HepG2 (cell line): ENCODE measurements around the gene EFEMP2. TPM values are rescaled to one million over a fixed set of nuclear protein-coding genes. Genes with fewer than 3 reads are reported as not detected.

Experiments used
- ATRX ChIP-seq: sonication (generic); formaldehyde crosslinking; IDR thresholded peaks from 2 replicates; pipeline ENCODE4 v1.4.0; 2020; ENCODE audit warnings: missing genetic modification reagents, borderline replicate concordance
- BCL6 ChIP-seq: IDR thresholded peaks from 2 replicates; pipeline ENCODE4 v1.6.1; 2016; ENCODE audit warnings: missing genetic modification reagents, missing compliant biosample characterization
- FOSL2 ChIP-seq: sonication (generic); formaldehyde crosslinking; IDR thresholded peaks from 2 replicates; pipeline ENCODE4 v1.4.0; 2020; ENCODE audit warnings: missing genetic modification reagents
- FOXC1 ChIP-seq: sonication (generic); formaldehyde crosslinking; IDR thresholded peaks from 2 replicates; pipeline ENCODE4 v1.8.0; 2022; ENCODE audit warnings: mild to moderate bottlenecking, missing genetic modification reagents, borderline replicate concordance
- HDAC2 ChIP-seq: sonication (generic); formaldehyde crosslinking; IDR thresholded peaks from 2 replicates; pipeline ENCODE4 v1.4.0; 2020; ENCODE audit warnings: missing genetic modification reagents
- KDM4B ChIP-seq: sonication (generic); formaldehyde crosslinking; IDR thresholded peaks from 2 replicates; pipeline ENCODE4 v1.4.0; 2020; ENCODE audit warnings: missing genetic modification reagents
- MAFF ChIP-seq: IDR thresholded peaks from 2 replicates; pipeline ENCODE4 v1.6.1; 2011; ENCODE audit warnings: low read depth, low read length, improper control_type of control experiment
- MXD4 ChIP-seq: IDR thresholded peaks from 2 replicates; pipeline ENCODE4 v1.6.1; 2016; ENCODE audit warnings: mild to moderate bottlenecking, missing biosample characterization, missing genetic modification reagents
- NFATC3 ChIP-seq: sonication (generic); formaldehyde crosslinking; IDR thresholded peaks from 2 replicates; pipeline ENCODE4 v1.5.1; 2020; ENCODE audit warnings: mild to moderate bottlenecking, missing genetic modification reagents
- NR2F2 ChIP-seq: IDR thresholded peaks from 2 replicates; pipeline ENCODE4 v1.6.1; 2012; ENCODE audit warnings: low read depth, inconsistent platforms, borderline replicate concordance
- POGZ ChIP-seq: sonication (generic); formaldehyde crosslinking; IDR thresholded peaks from 2 replicates; pipeline ENCODE4 v1.4.0; 2020; ENCODE audit warnings: mild to moderate bottlenecking, missing genetic modification reagents
- RBFOX2 ChIP-seq: fragments of 200-400 bp; formaldehyde crosslinking; IDR thresholded peaks from 2 replicates; pipeline ENCODE4 v1.6.1; 2017; ENCODE audit warnings: low read depth, mild to moderate bottlenecking, low read length
- RXRB ChIP-seq: IDR thresholded peaks from 2 replicates; pipeline ENCODE4 v1.6.1; 2016; ENCODE audit warnings: borderline replicate concordance, missing genetic modification reagents, missing compliant biosample characterization
- SKIL ChIP-seq: sonication (generic); formaldehyde crosslinking; IDR thresholded peaks from 2 replicates; pipeline ENCODE4 v1.8.0; 2022; ENCODE audit warnings: missing genetic modification reagents, mild to moderate bottlenecking, moderate library complexity, borderline replicate concordance
- SMAD1 ChIP-seq: sonication (generic); formaldehyde crosslinking; IDR thresholded peaks from 2 replicates; pipeline ENCODE4 v1.4.0; 2020; ENCODE audit warnings: missing genetic modification reagents, low read depth, mild to moderate bottlenecking, borderline replicate concordance
- SP1 ChIP-seq, 2 experiments: fragments of 450-650 bp in 1 of 2; sonication (generic) in 1 of 2; formaldehyde crosslinking in 1 of 2; IDR thresholded peaks; 2 replicates each; pipeline versions ENCODE4 v1.4.0 to v1.6.1; 2016 to 2020; ENCODE audit warnings: missing genetic modification reagents in 1 of 2
- TCF7 ChIP-seq: sonication (generic); IDR thresholded peaks from 2 replicates; pipeline ENCODE4 v1.6.1; 2016; ENCODE audit warnings: antibody characterized with exemption, low read depth
- ZBTB33 ChIP-seq: sonication (generic); formaldehyde crosslinking; IDR thresholded peaks from 2 replicates; pipeline ENCODE4 v1.4.0; 2020; ENCODE audit warnings: missing genetic modification reagents
- ZBTB38 ChIP-seq: sonication (generic); formaldehyde crosslinking; IDR thresholded peaks from 2 replicates; pipeline ENCODE4 v1.5.1; 2020; ENCODE audit warnings: mild to moderate bottlenecking, missing genetic modification reagents
- ZC3H4 ChIP-seq: sonication (generic); formaldehyde crosslinking; IDR thresholded peaks from 2 replicates; pipeline ENCODE4 v1.4.0; 2020; ENCODE audit warnings: missing genetic modification reagents, borderline replicate concordance
- ZFP1 ChIP-seq: IDR thresholded peaks from 2 replicates; pipeline ENCODE4 v1.6.1; 2016
- ZNF256 ChIP-seq: sonication (generic); formaldehyde crosslinking; conservative IDR thresholded peaks from 2 replicates; pipeline ENCODE4 v1.4.0; 2020; ENCODE audit warnings: missing genetic modification reagents
- ZNF747 ChIP-seq: sonication (generic); formaldehyde crosslinking; IDR thresholded peaks from 2 replicates; pipeline ENCODE4 v1.8.1; 2023; ENCODE audit warnings: missing genetic modification reagents, mild to moderate bottlenecking, borderline replicate concordance
- ZNF775 ChIP-seq: sonication (generic); formaldehyde crosslinking; IDR thresholded peaks from 2 replicates; pipeline ENCODE4 v1.4.0; 2020; ENCODE audit warnings: missing genetic modification reagents, mild to moderate bottlenecking, moderate library complexity, borderline replicate concordance
- polyA plus RNA-seq, 8 experiments: library from polyadenylated mRNA; depleted of rRNA in 3 of 8; stranded (reverse) in 7 of 8; unstranded in 1 of 8; fragments of >200 nt; fragmentation: Illumina TruSeq in 4 of 8; extraction: Trizol in 4 of 8; gene quantifications; 2 replicates each; pipeline versions ENCODE4 v1.2.1 to v1.2.3, GENCODE V29; 2011 to 2016; ENCODE audit warnings: low read depth in 4 of 8, missing spikeins in 1 of 8, mixed read lengths in 1 of 8; ENCODE audit not compliant: insufficient read depth in 1 of 8
- total RNA-seq, 5 experiments: library from RNA; depleted of rRNA; stranded (reverse); fragments of >200 nt; fragmentation: Illumina TruSeq; extraction: Trizol; gene quantifications; 2 replicates each; pipeline ENCODE4 v1.2.3, GENCODE V29; 2016; ENCODE audit warnings: low read depth in 1 of 5
- TF ChIP-seq, protein P1 (sequence below): sonication (generic); formaldehyde crosslinking; IDR thresholded peaks from 2 replicates; pipeline ENCODE4 v1.8.0; 2022; ENCODE audit warnings: mild to moderate bottlenecking, missing genetic modification reagents; ENCODE audit not compliant: insufficient replicate concordance

Gene EFEMP2
- total and polyA plus RNA-seq, 2 of the 13 experiments (the other 11 are each of a cell fraction or from before 2014, with no cell fraction given), result 7.4 to 29.7 TPM

DNA sequence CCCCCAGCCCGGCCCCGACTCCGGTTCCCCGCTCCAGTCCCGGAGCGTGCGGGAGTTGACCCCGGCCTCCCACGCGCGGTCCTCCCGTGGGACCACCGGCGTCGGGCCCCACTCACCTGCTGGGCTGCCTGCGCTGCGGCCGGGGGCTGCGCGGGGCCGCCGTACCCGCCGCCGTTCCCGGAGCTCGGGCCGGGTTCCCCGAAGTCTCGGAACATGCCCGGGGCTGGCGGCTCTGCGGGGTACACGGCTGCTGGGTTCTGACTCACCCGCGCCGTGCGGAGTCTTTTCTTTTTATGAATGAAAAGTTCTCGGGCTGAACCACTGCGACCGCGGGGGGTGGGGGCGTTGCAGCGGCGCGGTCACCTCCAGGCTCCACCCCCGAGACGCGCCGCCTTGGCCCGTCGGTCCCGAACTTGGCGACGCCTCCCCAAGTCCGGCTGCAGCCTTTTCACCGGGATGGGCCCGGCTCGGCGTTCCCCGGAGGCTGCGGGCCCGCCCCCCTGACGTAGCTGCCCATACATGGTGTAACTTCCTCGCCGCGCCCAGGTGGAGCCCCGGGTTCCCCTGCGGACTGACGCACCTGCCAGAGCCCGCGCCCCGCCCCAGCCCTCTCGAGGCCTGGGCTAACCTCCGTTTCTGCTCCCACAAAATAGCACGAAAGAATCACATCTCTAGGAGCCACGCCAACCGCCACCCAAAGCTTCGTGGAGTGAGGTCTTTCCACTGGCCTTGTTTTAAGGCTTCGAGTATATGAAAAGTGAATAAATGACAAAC is 27.7 kb upstream of the EFEMP2 start, which contains the start of gene FOSL1 (continued):
- peak; percentile 43; the same call in 1 of the 2 replicates for TF ChIP-seq ZBTB38
- no peak for TF ChIP-seq ATRX
- no peak for TF ChIP-seq SP1 (IDR thresholded peaks at IDR 0.05)
- peak; percentile 88 for TF ChIP-seq SP1 (CRISPR knock-in tag; IDR thresholded peaks at IDR 0.05)
- TF ChIP-seq RBFOX2, result peak; percentile 87
- peak; percentile 83 for TF ChIP-seq FOSL2
- TF ChIP-seq RXRB (CRISPR knock-in tag), result peak; percentile 53; the same call in 1 of the 2 replicates
- no peak for TF ChIP-seq ZNF775 (CRISPR knock-in tag)
- no peak for TF ChIP-seq NR2F2
- 0 out of 2 replicates have a peak, but pooled peaks have one; percentile 46 for TF ChIP-seq HDAC2 (CRISPR knock-in tag)
- TF ChIP-seq ZC3H4, result no peak
- TF ChIP-seq ZBTB33 (CRISPR knock-in tag), result peak; percentile 30; the same call in 1 of the 2 replicates
- TF ChIP-seq TCF7, result no peak
- peak; percentile 56; the same call in 1 of the 2 replicates for TF ChIP-seq SKIL (CRISPR knock-in tag)
- peak; percentile 65; the same call in 1 of the 2 replicates for TF ChIP-seq MXD4 (CRISPR knock-in tag)
- TF ChIP-seq MAFF, result no peak
- TF ChIP-seq FOXC1 (CRISPR knock-in tag), result no peak; the same call in 1 of the 2 replicates
- no peak for TF ChIP-seq KDM4B (CRISPR knock-in tag)
- TF ChIP-seq BCL6 (CRISPR knock-in tag), result peak; percentile 55; the same call in 1 of the 2 replicates
- TF ChIP-seq, protein P1, sequence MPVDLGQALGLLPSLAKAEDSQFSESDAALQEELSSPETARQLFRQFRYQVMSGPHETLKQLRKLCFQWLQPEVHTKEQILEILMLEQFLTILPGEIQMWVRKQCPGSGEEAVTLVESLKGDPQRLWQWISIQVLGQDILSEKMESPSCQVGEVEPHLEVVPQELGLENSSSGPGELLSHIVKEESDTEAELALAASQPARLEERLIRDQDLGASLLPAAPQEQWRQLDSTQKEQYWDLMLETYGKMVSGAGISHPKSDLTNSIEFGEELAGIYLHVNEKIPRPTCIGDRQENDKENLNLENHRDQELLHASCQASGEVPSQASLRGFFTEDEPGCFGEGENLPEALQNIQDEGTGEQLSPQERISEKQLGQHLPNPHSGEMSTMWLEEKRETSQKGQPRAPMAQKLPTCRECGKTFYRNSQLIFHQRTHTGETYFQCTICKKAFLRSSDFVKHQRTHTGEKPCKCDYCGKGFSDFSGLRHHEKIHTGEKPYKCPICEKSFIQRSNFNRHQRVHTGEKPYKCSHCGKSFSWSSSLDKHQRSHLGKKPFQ (CRISPR knock-in tag), result no peak
- TF ChIP-seq SMAD1 (CRISPR knock-in tag), result no peak
- TF ChIP-seq ZFP1 (CRISPR knock-in tag), result no peak
- TF ChIP-seq ZNF747 (CRISPR knock-in tag), result peak; percentile 32; the same call in 1 of the 2 replicates
- TF ChIP-seq ZNF256 (CRISPR knock-in tag), result no peak
- TF ChIP-seq POGZ (CRISPR knock-in tag), result no peak
- 0 out of 2 replicates have a peak, but pooled peaks have one; percentile 57 for TF ChIP-seq NFATC3 (CRISPR knock-in tag)
